ENCODE data around the gene RALGAPA1. TPM values are rescaled to one million over a fixed set of nuclear protein-coding genes. Genes with fewer than 3 reads are reported as not detected.

Gene RALGAPA1
- total and polyA plus RNA-seq, 9 of the 15 experiments (the other 6 are each of a cell fraction or from before 2014, with no cell fraction given), result 2.5 to 16.3 (median 6.2) TPM

- H4K20me1 ChIP-seq (replicated peaks; ENCODE audit: control insufficient read depth, insufficient read depth, low read length), result no peaks in the 10 kb centered on the region
- no peak overlapping the region for H3K4me3 ChIP-seq
- in situ Hi-C loops (cut with MboI), result no loop called here
- TF ChIP-seq ZNF655 (CRISPR knock-in tag; IDR thresholded peaks at IDR 0.05) (no peak), PRPF4 (IDR thresholded peaks at IDR 0.05; ENCODE audit: insufficient read depth, low read depth, low read length, poor library complexity, severe bottlenecking) (no peak), ZNF280B (CRISPR knock-in tag; IDR thresholded peaks at IDR 0.05) (no peak), SREBF2 (CRISPR knock-in tag; IDR thresholded peaks at IDR 0.05) (no peak), PHTF2 (CRISPR knock-in tag; IDR thresholded peaks at IDR 0.05) (no peak), SMAD3 (CRISPR knock-in tag; conservative IDR thresholded peaks at IDR 0.05) (no peak), ZNF780A (CRISPR knock-in tag; IDR thresholded peaks at IDR 0.05) (no peak), CUX1 (CRISPR knock-in tag; IDR thresholded peaks at IDR 0.05) (no peak), ZKSCAN1 (IDR thresholded peaks at IDR 0.05; ENCODE audit: low read depth, low read length) (no peak), NFYB (IDR thresholded peaks at IDR 0.05; ENCODE audit: extremely low read depth, insufficient read length) (no peak), HOMEZ (CRISPR knock-in tag; IDR thresholded peaks at IDR 0.05) (no peak)
Observed at GRCh38 chr14:35807131-35807961, 1.7 kb downstream of the RALGAPA1 start.

More at GRCh38 chr14:35807131-35807961, 1.7 kb downstream of the RALGAPA1 start:
- TSS peak; percentile 51 for BruUV-seq (replicated peaks)
- CTCF ChIA-PET (ENCODE audit: low intra/inter-chr PET ratio), result no interaction called here
- H3K9me3 ChIP-seq (replicated peaks; ENCODE audit: control insufficient read depth, insufficient read depth, low read depth, low read length), result no peaks in the 10 kb centered on the region
- peak; percentile 26 for FAIRE-seq
- H3K36me3 ChIP-seq (ENCODE audit: control insufficient read depth, insufficient read depth, low read length), result no peaks in the 10 kb centered on the region
- peaks cover 10% of the 10 kb centered on the region for H3K79me2 ChIP-seq (ENCODE audit: control insufficient read depth, insufficient read depth, low read length)
- DNase-seq (ENCODE audit: extremely low read depth in 1 of 4, low spot score in 3 of 4), result no peak
- WGBS (ENCODE audit: insufficient coverage, low coverage, missing lambda C conversion rate), result 26% methylated on average over 8 of the region's 8 CpGs
- POLR2A ChIA-PET, result interaction anchor here (1.1 to 1.4 kb wide), 5 partner anchors 11 to 21 kb away, joined by 3 to 5 read pairs (median 4); partner anchors contain the start of gene BRMS1L
- H3K9me1 ChIP-seq (ENCODE audit: control insufficient read depth, insufficient read depth, low read length), result no peaks in the 10 kb centered on the region
- no peak for ATAC-seq
- no peak overlapping the region for H2AFZ ChIP-seq (ENCODE audit: low read depth, low read length)
- no peaks in the 10 kb centered on the region for H3K27me3 ChIP-seq (ENCODE audit: control insufficient read depth in 2 of 2, insufficient read depth in 2 of 2, low read length in 2 of 2)
- H3K27ac ChIP-seq (ENCODE audit: extremely low read depth, low read depth, low read length), result no peak overlapping the region
- intact Hi-C loops (cut with micrococcal nuclease), result no loop called here
- peaks cover 5 to 6% of the 10 kb centered on the region in 2 experiments; a peak in 4 of 5 replicates for H3K4me1 ChIP-seq (replicated peaks in 1 of 2; ENCODE audit: control insufficient read depth in 2 of 2, insufficient read depth in 2 of 2, low read length in 2 of 2)
- peak overlapping the region; percentile 23; the same call in 1 of the 2 replicates for H3K4me2 ChIP-seq (ENCODE audit: insufficient read depth, low read length)
- H3K9ac ChIP-seq (ENCODE audit: insufficient read depth in 1 of 2, low read depth in 2 of 2, low read length in 2 of 2), result no peak overlapping the region

All from K562 (cell line).